Skeletal muscle satellite cell (primary cell): Measurements from ENCODE around the gene KMT2B.
"Not testable (repeated sequence)": the region's sequence is repeated elsewhere in the genome, so short reads cannot be mapped to it uniquely, and the experiment has no call there.

Source experiments
- H3K27me3 ChIP-seq: 2 replicates; pipeline ENCODE4 v1.7.0; 2013; ENCODE audit warnings: low read length; ENCODE audit not compliant: control insufficient read depth, insufficient read depth
- H3K36me3 ChIP-seq: 2 replicates; pipeline ENCODE4 v1.7.0; 2013; ENCODE audit warnings: mild to moderate bottlenecking, control low read depth, low read length; ENCODE audit not compliant: insufficient read depth
- H3K4me1 ChIP-seq: 2 replicates; pipeline ENCODE4 v1.7.0; 2013; ENCODE audit warnings: low read length; ENCODE audit not compliant: control insufficient read depth, insufficient read depth
- H3K4me2 ChIP-seq: 2 replicates; pipeline ENCODE4 v1.7.0; 2013; ENCODE audit warnings: mild to moderate bottlenecking, low read length
- H3K4me3 ChIP-seq: 2 replicates; pipeline ENCODE4 v1.7.0; 2013; ENCODE audit warnings: low read length
- H3K9ac ChIP-seq: 2 replicates; pipeline ENCODE4 v1.7.0; 2013; ENCODE audit warnings: mild to moderate bottlenecking, low read depth, low read length, moderate library complexity
- H3K9me3 ChIP-seq: replicated peaks from 2 replicates; pipeline ENCODE4 v1.7.0; 2013; ENCODE audit warnings: mild to moderate bottlenecking, control low read depth, low read length

Gene KMT2B

GRCh38 chr19:35721374-35721773 is 3.6 kb downstream of the KMT2B start:
- Histone ChIP-seq H3K9ac (no peak overlapping the region), H3K9me3 (no peaks in the 10 kb centered on the region), H3K4me1 (peaks cover 13% of the 10 kb centered on the region), H3K4me3 (no peak overlapping the region), H3K27me3 (no peaks in the 10 kb centered on the region), H3K4me2 (no peak overlapping the region), H3K36me3 (peaks cover 57% of the 10 kb centered on the region)

DNA sequence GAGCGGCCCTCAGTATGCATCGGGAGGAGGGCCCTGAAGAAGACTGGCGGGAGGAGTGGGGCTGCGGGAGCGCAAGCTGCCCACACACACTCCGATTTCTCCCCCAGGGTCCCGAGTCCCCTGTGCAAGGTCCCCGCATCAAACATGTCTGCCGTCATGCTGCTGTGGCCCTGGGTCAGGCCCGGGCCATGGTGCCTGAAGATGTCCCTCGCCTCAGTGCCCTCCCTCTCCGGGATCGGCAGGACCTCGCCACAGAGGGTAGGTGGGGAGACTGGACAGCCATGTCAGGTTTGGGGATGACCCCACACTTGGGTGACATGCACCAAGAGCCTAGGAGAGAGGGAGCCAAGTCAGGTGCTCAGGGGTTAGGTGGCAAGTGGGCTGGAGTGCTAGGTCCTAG is 4.7 kb downstream of the KMT2B start:
- Histone ChIP-seq H3K4me3 (no peak overlapping the region), H3K4me1 (peaks cover 9% of the 10 kb centered on the region), H3K27me3 (no peaks in the 10 kb centered on the region), H3K36me3 (peaks cover 63% of the 10 kb centered on the region), H3K4me2 (no peak overlapping the region), H3K9ac (no peak overlapping the region), H3K9me3 (no peaks in the 10 kb centered on the region)

- no peak overlapping the region for H3K4me2 ChIP-seq
- no peaks in the 10 kb centered on the region for H3K9me3 ChIP-seq
- no peaks in the 10 kb centered on the region for H3K27me3 ChIP-seq
- no peak overlapping the region for H3K4me3 ChIP-seq
- peaks cover 9% of the 10 kb centered on the region for H3K4me1 ChIP-seq
- no peak overlapping the region for H3K9ac ChIP-seq
- H3K36me3 ChIP-seq = peaks cover 68% of the 10 kb centered on the region
Observed at GRCh38 chr19:35722897-35723296, 5.1 kb downstream of the KMT2B start.

GRCh38 chr19:35723671-35724070 is 5.9 kb downstream of the KMT2B start:
- Histone ChIP-seq H3K9ac (no peak overlapping the region), H3K4me2 (no peak overlapping the region), H3K4me1 (peaks cover 9% of the 10 kb centered on the region), H3K4me3 (no peak overlapping the region), H3K36me3 (peaks cover 75% of the 10 kb centered on the region), H3K27me3 (no peaks in the 10 kb centered on the region), H3K9me3 (no peaks in the 10 kb centered on the region)

GRCh38 chr19:35724132-35724531 is 6.3 kb downstream of the KMT2B start:
- H3K9ac ChIP-seq, H3K4me2 ChIP-seq, H3K4me1 ChIP-seq, H3K4me3 ChIP-seq, H3K27me3 ChIP-seq, H3K9me3 ChIP-seq: not testable (repeated sequence)
- peaks cover 80% of the 10 kb centered on the region for H3K36me3 ChIP-seq

GRCh38 chr19:35724560-35724959 is 6.8 kb downstream of the KMT2B start:
- H3K9ac ChIP-seq = no peak overlapping the region
- H3K4me1 ChIP-seq = peaks cover under 1% of the 10 kb centered on the region
- H3K27me3 ChIP-seq = no peaks in the 10 kb centered on the region
- H3K4me2 ChIP-seq = no peak overlapping the region
- no peak overlapping the region for H3K4me3 ChIP-seq
- H3K36me3 ChIP-seq = peaks cover 84% of the 10 kb centered on the region
- no peaks in the 10 kb centered on the region for H3K9me3 ChIP-seq

- no peaks in the 10 kb centered on the region for H3K9me3 ChIP-seq
- no peak overlapping the region for H3K9ac ChIP-seq
- no peaks in the 10 kb centered on the region for H3K4me1 ChIP-seq
- H3K36me3 ChIP-seq = peaks cover 86% of the 10 kb centered on the region
- no peaks in the 10 kb centered on the region for H3K27me3 ChIP-seq
- H3K4me2 ChIP-seq = no peak overlapping the region
- no peak overlapping the region for H3K4me3 ChIP-seq
Observed at GRCh38 chr19:35725216-35725861, 7.5 kb downstream of the KMT2B start.

GRCh38 chr19:35727053-35727955 is 9.5 kb downstream of the KMT2B start:
- H3K4me2 ChIP-seq = no peak overlapping the region

GRCh38 chr19:35727956-35728706 is 10.3 kb downstream of the KMT2B start:
- H3K4me2 ChIP-seq = no peak overlapping the region
- no peak overlapping the region for H3K4me3 ChIP-seq
- no peaks in the 10 kb centered on the region for H3K4me1 ChIP-seq
- no peaks in the 10 kb centered on the region for H3K9me3 ChIP-seq
- no peak overlapping the region for H3K9ac ChIP-seq
- no peaks in the 10 kb centered on the region for H3K27me3 ChIP-seq
- H3K36me3 ChIP-seq = peaks cover 89% of the 10 kb centered on the region

More at GRCh38 chr19:35727053-35727955, 9.5 kb downstream of the KMT2B start:
- Histone ChIP-seq H3K4me1 (no peaks in the 10 kb centered on the region), H3K4me3 (no peak overlapping the region), H3K36me3 (peaks cover 91% of the 10 kb centered on the region), H3K9me3 (no peaks in the 10 kb centered on the region), H3K9ac (no peak overlapping the region), H3K27me3 (no peaks in the 10 kb centered on the region)

DNA sequence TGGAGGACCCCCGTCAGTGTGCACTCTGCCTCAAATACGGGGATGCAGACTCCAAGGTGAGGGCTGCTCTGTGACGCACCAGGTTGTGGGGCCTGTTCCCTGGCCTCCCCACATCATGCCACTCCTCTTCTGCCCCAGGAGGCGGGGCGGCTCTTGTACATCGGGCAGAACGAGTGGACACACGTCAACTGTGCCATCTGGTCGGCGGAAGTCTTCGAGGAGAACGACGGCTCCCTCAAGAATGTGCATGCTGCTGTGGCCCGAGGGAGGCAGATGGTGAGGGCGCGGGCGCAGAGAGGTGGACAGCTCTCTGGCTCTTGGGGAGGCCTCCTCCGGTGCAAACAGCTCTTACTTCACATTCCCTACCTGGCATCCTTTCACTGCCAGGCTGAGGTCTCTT is 11.2 kb downstream of the KMT2B start:
- no peak overlapping the region for H3K4me2 ChIP-seq
- peaks cover 88% of the 10 kb centered on the region for H3K36me3 ChIP-seq
- no peak overlapping the region for H3K4me3 ChIP-seq
- no peaks in the 10 kb centered on the region for H3K4me1 ChIP-seq
- no peaks in the 10 kb centered on the region for H3K9me3 ChIP-seq
- no peak overlapping the region for H3K9ac ChIP-seq
- no peaks in the 10 kb centered on the region for H3K27me3 ChIP-seq

GRCh38 chr19:35729763-35730162 is 12.0 kb downstream of the KMT2B start:
- H3K9me3 ChIP-seq = no peaks in the 10 kb centered on the region

More at GRCh38 chr19:35729763-35730162, 12.0 kb downstream of the KMT2B start:
- Histone ChIP-seq H3K4me1 (no peaks in the 10 kb centered on the region), H3K4me3 (no peak overlapping the region), H3K9ac (no peak overlapping the region), H3K36me3 (peaks cover 90% of the 10 kb centered on the region), H3K27me3 (no peaks in the 10 kb centered on the region), H3K4me2 (no peak overlapping the region)
